ENCODE measurements around the gene NPEPPS.

DNA sequence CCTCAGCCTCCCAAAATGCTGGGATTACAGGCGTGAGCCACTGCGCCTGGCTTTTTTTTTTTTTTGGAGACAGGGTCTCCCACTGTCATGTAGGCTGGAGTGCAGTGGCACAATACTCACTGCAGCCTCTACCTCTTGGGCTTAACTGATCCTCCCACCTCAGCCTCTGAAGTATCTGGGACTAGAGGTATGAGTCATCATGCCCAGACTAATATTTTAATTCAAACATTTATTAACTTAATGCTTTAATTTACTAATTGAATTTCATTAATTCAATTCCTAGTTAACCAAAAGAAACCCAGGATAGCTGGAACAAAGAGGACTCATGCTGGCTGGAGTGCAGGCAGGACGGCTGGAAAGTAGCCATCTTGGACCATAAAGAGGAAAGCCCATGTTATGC is 104.8 kb downstream of the NPEPPS start:
- TF ChIP-seq, protein P1, sequence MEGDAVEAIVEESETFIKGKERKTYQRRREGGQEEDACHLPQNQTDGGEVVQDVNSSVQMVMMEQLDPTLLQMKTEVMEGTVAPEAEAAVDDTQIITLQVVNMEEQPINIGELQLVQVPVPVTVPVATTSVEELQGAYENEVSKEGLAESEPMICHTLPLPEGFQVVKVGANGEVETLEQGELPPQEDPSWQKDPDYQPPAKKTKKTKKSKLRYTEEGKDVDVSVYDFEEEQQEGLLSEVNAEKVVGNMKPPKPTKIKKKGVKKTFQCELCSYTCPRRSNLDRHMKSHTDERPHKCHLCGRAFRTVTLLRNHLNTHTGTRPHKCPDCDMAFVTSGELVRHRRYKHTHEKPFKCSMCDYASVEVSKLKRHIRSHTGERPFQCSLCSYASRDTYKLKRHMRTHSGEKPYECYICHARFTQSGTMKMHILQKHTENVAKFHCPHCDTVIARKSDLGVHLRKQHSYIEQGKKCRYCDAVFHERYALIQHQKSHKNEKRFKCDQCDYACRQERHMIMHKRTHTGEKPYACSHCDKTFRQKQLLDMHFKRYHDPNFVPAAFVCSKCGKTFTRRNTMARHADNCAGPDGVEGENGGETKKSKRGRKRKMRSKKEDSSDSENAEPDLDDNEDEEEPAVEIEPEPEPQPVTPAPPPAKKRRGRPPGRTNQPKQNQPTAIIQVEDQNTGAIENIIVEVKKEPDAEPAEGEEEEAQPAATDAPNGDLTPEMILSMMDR (conservative IDR thresholded peaks at IDR 0.05; ENCODE audit: low read depth, low read length): no peak
- no peak for TF ChIP-seq EZH2 (IDR thresholded peaks at IDR 0.05; ENCODE audit: borderline replicate concordance, low read depth, low read length, poor library complexity, severe bottlenecking)

All from A673 (cell line).